GM21423 (cell line): Measurements from ENCODE around the gene DISC1.
"Not testable (repeated sequence)": the region's sequence is repeated elsewhere in the genome, so short reads cannot be mapped to it uniquely, and the experiment has no call there.

Source experiments
- ATAC-seq: cut with Tn5 transposase; IDR thresholded peaks from one replicate; pipeline ENCODE4 v1.9.1; 2021; ENCODE audit warnings: mild to moderate bottlenecking, moderate library complexity; ENCODE audit not compliant: unreplicated experiment

Gene DISC1

DNA sequence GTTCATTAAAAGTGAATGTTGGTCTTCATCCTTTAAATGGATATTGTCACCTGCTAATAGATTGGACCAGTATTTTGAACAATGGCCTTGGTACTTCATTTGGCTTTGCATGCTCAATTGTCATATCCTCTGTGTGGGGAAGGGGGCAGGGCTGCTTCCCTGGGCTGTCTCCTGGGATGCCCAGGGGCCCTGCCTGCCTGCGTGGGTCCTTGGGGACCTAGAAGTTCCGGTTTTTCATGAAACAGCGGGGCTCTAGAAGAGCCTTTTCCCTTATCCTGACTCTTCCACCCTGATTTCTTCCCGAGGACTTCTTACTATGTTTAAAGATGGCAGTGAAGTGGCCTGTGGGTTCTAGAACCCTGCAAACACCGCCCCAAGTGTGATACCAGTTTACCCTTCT is 97.5 kb downstream of the DISC1 start:
- no peak for ATAC-seq

DNA sequence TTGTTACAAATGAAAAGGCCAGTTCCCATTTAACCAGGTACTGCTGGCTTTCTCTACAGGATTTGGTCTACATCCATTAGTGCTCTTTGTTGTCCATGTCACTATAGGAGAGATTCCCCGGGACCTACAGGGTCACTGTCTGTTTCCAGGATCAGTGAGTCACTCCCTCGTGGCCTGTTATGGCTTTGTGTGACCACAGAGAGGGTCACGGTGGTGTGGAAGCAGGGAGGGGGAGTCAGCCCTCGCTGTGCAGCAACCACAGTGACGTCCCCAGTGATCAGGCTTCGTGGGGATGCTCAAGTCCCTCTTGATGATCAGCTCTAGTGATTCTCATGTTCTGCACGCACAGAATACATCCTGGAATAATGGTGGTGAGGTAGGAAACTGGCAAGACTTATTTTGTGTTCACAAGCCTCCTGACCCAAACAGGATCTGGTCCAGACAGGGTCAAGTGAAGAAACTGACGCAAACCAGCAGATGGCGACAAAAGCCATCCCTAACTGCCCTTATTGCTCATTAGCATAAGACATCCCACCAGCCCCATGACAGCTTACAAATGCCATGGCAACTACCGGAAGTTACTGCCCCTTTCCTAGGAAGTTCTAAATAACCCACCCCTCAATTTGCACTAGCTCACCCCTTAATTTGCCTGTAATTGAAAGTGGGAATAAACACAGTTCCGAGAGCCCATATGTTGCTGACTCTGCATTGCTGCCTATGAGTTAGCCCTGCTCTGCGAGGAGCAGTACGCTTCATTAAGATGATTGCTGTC is 98.5 kb downstream of the DISC1 start:
- no peak for ATAC-seq

DNA sequence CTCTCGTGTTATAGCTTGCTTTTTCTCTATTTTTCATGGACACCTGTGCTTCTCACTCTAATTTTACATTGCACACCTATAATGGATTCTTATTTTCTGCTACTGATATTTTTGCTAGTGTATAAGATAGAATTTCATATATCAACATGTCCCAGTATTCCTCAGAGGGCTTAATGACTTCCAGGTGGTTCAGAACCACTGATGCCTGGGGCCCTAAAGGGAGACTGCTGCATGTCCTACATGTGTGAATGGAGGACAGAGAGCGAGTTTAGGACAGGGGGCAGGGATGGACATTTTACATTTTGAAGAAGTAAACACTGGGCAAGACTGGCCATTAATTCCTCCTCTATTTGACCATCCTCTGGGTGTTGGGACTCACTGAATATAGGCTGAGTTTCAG is 100.6 kb downstream of the DISC1 start:
- no peak for ATAC-seq

DNA sequence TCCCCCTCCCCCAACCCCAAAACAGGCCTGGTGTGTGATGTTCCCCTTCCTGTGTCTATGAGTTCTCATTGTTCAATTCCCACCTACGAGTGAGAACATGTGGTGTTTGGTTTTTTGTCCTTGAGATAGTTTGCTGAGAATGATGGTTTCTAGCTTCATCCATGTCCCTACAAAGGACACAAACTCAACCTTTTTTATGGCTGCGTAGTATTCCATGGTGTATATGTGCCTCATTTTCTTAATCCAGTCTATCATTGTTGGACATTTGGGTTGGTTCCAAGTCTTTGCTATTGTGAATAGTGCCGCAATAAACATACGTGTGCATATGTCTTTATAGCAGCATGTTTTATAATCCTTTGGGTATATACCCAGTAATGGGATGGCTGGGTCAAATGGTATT is 102.4 kb downstream of the DISC1 start:
- not testable (repeated sequence) for ATAC-seq

DNA sequence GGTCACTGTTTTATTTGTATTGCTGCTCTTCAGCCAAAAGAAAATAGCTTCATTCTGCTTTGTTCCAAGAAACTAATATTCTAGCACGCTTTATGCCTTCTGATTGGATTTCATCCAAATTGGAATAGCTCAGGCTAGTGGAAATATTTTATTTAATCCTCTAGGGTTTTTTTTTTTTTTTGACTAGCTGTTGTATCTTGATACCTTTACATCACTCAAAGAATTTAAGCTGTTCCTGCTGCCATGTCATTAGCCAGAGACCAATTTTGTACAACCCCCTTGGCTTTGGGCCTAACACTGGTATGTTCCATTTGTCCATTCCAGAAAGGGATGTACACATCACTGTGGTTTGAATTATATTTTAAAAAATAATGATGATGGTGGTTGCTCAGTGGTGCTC is 103.0 kb downstream of the DISC1 start:
- no peak for ATAC-seq

DNA sequence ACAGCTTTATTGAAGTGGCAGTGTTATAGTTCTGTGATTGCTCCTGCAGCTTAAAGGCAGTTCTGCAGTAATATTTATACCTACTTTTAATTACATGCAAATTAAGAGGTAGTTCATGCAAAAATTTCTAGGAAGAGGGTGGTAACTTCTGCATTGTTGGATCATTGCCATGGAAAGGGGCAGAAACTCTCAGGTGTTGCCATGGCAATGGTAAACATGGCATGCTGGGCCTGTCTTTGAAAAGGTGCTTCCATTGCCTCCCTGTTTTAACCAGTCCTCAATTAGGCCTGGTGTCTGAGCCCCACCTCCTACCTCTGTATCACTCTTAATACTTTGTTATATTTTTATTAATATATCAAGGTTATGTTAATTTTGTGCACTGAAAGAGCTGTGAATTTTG is 104.7 kb downstream of the DISC1 start:
- no peak for ATAC-seq

DNA sequence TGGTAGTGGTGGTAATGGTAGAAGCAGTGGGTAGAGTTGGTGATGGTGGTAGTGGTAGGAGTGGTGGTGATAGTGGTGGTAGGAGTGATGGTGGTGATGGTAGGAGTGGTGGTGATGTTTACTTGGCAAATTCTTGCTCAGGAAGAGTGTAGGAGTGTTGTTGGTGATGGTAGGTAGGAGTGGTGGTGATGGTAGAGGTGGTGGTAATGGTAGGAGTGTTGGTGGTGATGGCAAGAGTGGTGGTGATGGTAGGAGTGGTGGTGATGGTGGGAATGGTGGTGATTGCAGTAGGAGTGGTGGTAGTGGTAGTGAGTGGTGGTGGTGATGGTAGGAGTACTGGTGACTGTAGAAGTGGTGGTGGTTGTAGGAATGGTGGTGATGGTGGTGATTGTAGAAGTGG is 106.5 kb downstream of the DISC1 start:
- no peak for ATAC-seq

DNA sequence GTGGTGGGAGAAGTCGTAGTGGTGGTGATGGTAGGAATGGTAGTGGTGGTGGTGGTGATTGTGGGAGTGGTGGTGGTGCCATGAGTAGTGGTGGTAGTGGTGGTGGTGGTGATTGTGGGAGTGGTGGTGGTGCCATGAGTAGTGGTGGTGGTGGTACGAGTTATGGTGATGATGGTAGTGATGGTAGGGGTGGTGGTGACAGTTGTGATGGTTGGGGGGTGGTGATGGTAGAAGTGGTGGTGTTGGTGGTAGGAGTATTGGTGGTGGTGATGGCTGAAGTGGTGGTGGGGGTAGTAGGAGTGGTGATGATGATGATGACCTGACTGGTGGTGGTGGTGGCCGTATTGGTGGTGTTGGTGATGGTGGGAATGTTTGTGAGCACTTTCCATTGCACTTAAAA is 107.1 kb downstream of the DISC1 start:
- no peak for ATAC-seq

DNA sequence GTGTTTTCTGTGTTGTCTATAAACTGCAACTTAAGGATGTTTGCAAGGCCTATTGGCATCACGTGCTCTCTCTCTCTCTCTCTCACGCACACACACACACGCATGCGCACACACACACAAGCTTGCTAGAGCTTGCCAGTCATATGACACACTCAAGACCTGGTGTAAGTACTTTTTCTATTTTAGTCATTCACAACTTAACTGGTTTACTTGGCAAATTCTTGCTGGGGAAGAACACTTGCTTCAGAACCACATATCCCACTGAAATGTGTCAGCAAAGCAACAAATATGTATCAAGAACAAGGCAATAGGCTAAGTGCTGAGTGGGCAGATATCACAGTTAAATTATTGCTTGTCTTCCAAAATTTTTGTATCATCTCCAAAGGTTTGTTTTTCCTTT is 107.8 kb downstream of the DISC1 start:
- no peak for ATAC-seq

DNA sequence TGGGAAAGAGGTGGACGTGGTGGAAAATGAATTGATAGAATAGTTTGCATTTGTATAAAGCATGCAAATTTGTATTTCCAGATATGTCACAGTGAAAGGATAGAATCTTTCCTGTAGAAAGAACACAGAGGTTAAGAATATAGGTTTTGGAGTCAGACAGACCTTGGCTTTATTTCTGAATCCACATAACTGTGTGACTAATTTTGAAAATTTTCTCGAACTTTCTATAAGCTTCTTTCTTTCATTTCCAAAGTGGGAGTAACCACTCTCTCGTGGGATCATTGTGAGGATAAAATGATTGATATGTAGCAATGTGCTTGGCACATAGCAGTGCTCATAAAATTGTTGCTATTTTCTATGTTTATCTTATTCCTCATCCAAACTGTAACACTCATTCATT is 108.8 kb downstream of the DISC1 start:
- ATAC-seq = no peak

DNA sequence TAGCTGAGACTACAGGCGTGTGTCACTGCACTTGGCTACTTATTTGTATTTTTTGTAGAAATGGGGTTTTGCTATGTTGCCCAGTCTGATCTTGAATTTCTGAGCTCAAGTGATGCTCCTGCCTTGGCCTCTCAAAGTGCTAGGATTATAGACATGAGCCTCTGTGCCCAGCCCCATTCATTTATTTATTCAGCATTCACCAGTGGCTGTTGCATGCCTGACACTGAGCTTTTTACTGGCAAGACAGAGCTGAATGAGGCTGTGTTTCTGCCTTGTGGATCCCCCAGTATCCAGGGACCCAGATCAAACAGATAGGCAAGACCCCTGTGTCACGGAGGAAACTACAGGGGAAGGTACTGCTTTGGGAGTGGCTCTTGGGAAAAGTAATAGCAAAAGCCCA is 109.4 kb downstream of the DISC1 start:
- no peak for ATAC-seq

DNA sequence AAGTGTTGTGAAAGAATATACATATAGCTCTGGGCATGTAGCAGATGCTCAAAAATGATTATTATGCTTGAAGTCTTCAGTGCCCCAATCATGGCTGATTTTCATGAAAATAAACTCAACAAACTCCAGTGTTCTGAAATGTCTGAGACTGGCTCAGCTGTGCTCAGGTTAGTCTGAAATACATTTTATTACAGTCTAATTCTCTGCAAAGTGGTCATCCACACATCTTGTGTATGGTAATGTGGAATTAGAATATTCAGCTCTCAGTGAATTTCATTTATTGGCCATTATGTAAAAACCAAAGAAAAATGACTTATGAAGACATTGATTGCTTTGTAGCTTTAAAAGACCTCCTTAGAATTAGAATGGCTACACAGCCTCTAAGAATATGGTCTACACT is 109.9 kb downstream of the DISC1 start:
- ATAC-seq = no peak

DNA sequence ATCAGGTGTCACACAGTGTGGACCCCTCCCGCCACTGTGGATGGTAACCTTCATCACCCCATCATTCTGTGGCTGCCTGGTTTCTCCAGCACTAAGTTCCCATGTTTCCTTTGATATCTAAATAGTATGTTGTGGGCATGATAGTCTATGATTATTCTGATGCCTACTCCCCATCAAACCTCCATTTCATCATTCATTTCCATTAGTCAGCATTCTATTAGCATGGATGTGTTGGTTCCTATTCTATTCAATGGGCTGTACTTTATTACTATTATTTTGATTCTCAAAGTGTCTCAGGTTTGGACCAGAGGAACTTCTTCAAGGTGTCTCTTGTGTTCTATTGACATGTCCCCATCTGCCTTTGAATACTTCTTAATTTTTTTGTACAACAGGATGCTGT is 112.0 kb downstream of the DISC1 start:
- no peak for ATAC-seq

DNA sequence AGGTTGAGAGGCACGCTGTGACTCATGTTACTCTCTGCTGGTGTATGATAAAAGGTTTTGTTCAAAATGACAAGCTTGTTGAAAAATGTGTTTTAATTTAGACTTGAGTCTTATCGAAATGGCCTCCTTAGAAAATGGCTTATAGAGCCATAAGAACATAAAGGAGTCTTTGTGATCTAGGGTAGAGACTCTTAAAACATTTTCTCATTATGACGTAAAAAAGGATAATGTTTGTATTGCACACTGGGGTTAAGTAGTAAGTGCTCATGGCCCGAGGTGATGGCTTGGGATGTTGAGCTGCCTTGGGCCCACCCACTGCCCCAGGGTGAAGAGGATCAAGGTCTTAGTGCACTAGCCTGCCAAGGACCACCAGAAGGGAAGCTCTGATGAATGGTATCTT is 117.4 kb downstream of the DISC1 start:
- no peak for ATAC-seq

DNA sequence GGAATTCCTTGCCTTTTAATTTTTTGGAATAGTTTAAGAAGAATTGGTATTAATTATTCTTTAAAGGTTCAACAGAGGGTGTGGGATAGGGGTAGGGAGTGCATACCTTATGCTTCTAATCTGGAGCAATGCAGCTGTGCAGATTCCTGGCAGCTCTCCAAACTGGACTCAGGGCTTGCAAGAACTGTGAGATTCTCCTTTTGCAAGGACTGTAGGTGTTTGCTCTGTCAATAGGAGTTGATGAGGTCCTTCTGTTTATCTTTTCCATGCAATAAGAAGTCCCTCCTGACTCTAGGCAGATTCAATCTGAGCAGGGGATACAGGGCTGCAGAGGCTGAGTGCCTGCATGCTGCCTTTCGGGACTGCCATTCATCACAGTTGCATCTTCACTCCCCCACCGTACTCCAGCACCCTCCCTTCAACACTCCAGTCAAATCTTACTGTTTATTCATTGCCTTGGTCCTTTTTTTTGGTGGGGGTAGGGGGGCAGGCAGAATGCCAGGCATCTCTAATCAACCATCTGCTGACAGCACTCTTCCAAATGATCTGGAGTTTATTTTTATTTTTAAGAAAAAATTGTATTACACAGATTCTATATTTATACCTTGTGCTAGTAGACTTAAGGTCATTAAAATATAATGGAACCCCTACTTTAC is 122.3 kb downstream of the DISC1 start:
- ATAC-seq = no peak

DNA sequence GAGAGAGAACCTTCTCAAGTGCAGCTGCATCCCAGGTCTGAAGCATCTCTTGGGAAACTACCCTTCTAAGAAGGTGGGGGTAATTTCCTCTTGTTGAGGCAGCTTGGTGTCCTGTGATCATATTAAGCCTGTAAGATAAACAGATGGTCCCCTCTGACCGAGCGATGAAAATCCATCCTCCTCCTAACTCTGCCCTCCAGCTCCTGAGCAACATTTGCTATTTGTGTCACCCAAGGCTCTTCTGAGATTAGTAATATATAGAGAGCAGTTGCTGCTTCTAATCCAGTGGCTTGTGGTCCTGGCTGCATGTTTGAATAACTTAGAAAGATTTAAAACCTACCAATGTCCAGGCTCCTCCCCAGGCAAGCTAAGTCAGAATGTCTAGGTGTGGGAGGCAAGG is 123.7 kb downstream of the DISC1 start:
- no peak for ATAC-seq

DNA sequence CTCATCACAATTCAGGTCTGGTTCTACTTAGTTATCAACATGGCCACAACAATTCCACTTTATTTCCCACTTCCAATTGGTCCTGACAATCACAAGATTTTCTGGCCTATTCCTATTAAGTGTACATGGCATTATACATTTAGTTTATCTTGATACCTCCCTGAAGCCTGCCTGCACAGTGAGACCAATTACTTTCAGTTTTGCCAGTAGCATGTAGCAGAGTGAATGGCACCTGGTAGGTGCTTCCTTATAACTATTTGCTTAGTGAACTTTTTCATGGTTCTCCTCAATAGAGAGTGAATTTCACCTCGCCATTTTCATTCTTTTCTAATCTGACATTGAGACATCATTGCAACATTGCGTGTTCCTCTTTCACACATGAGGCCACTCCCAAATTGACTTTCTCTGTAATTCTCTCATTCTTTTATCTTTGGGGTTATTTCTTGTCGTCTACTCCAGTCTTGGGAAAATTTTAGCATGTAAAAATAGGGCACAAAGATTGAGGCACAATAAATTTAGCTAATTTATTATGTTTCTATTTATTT is 124.3 kb downstream of the DISC1 start:
- ATAC-seq = no peak

DNA sequence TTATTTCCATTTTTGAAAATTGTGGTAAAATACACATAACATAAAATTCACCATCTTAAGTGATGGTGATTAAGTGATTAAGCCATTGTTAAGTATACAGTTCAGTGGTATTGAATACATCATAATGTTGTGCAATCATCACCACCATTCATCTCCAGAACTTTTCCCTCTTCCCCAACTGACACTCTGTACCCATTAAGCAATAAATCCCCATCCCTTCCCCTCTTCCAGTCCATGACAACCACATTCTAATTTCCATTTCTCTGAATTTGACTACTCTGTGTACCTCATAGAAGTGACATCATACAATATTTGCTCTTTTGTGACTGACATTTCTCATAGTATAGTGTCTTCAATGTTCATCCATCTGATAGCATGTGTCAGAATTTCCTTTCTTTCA is 124.8 kb downstream of the DISC1 start:
- no peak for ATAC-seq

DNA sequence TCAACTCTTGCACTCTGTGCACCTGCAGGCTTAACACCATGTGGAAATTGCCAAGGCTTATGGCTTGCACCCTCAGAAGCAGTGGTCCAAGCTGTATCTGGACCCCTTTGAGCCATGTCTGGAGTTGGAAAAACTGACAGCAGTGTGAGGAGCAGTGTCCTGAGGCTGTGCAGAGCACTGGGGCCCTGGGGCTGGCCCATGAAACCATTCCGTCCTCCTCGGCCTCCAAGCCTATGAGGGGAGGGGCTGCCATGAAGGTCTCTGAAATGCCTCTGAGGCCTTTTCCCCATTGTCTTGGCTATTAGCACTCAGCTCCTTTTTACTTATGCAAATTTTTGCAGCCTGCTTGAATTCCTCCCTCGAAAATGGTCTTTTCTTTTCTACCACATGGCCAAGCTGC is 126.7 kb downstream of the DISC1 start:
- ATAC-seq = no peak

DNA sequence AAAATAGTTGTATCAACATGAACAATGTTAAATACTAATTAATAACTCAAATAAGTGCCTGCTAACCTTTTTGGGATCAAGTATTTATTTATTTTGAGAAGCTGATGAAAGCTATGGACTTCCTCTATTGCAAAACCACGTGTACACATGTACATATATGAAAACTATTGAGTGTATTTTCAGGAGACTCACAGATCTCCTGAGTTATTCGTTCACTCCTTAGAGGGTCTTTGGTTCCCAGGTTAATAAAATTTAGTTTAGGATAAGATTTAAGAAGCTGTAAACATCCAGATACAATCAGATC is 130.5 kb downstream of the DISC1 start:
- ATAC-seq = peak; percentile 20

DNA sequence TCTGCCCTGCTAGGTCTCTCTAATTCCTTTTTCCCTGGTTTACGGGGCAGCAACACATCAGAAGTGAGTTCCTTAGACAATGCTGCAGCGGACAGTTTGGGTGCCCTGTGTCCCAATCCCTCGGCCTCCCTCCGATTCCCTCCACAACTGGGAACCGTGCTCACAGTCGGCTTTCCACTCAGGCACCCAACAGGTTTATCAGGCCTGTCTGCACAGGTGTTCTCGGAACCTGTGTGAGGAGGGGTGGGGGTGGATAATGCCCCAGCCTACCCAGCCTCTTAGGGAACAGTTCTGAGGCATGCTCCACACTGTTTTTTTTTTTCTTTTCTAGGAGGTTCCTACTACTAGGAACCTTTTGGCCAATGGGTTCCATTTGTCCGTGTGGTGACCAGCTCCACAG is 131.2 kb downstream of the DISC1 start:
- no peak for ATAC-seq

DNA sequence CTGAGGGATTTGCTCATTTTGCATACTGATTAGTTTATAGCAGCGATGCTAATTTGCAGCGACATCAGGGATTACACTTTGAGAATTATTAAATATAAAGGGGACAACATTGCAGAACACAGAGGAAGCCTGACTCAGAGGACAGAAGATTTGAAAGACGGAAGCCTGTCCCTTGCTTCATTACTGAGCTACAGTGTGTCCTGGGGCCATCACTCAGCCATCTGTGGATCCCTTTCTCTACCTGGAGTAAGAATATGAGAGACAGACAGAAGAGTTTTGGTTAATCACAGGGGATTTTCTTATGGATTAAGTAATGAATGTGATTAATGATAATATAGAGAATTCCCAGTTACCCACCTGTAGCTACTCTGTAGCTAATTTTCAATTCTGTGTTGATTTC is 134.7 kb downstream of the DISC1 start:
- ATAC-seq = no peak
